Fibroblast of mammary gland (primary cell): ENCODE data around the gene NEK1.

ENCODE experiments used
- DNase-seq: peaks from one replicate; pipeline ENCODE4 v3.0.0-alpha.2; 2010; ENCODE audit warnings: low read depth
- H3K4me3 ChIP-seq: 2 replicates; pipeline ENCODE4 v1.5.1; 2011; ENCODE audit warnings: low read depth, mild to moderate bottlenecking, low read length, moderate library complexity; ENCODE audit not compliant: control insufficient read depth
- TF ChIP-seq, protein P1 (sequence below): conservative IDR thresholded peaks from 2 replicates; pipeline ENCODE4 v1.5.1; 2011; ENCODE audit warnings: low read depth, low read length, inconsistent platforms; ENCODE audit not compliant: control insufficient read depth, insufficient read depth

NEK1 gene

DNA sequence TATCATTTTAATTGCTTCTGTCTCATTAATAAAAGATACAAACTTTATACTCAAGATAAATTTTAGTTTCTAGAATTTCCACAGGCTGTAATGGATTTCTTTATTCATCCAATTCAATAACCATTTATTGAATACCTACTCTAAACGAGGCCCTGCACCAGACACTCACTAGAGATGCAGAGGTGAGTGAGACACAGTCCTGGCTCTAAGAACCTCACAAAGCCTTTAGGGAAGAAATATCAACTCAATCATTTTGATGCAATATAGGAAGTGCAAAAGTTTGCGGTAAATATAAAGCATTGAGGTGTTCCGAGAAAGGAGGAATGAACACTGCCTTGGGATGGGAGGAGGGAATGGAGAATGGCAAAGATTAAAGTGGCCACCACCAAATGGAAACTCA is 260.0 kb downstream of the NEK1 start:
- TF ChIP-seq, protein P1, sequence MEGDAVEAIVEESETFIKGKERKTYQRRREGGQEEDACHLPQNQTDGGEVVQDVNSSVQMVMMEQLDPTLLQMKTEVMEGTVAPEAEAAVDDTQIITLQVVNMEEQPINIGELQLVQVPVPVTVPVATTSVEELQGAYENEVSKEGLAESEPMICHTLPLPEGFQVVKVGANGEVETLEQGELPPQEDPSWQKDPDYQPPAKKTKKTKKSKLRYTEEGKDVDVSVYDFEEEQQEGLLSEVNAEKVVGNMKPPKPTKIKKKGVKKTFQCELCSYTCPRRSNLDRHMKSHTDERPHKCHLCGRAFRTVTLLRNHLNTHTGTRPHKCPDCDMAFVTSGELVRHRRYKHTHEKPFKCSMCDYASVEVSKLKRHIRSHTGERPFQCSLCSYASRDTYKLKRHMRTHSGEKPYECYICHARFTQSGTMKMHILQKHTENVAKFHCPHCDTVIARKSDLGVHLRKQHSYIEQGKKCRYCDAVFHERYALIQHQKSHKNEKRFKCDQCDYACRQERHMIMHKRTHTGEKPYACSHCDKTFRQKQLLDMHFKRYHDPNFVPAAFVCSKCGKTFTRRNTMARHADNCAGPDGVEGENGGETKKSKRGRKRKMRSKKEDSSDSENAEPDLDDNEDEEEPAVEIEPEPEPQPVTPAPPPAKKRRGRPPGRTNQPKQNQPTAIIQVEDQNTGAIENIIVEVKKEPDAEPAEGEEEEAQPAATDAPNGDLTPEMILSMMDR: no peak
- DNase-seq: no peak

DNA sequence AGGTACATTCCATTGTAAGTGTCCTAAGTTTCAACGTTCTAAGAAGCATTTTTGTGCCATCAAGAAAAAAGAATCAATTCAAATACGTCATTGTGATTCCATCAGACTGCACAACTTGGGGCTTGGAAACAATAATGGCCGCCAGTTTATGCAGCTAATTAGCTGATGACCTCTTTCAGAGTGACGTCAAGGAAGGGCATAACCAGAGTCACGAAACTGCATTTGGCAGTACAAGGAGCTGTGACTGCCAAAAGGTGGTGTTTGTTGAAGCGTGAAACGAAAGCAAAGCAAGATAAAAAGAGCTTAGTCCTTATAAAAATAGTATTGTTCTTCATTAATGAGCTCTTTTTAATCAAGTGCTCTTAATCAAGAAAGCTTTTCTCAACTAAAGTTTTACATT is 260.5 kb downstream of the NEK1 start:
- H3K4me3 ChIP-seq: no peak overlapping the region
- TF ChIP-seq, protein P1: no peak
- peak; percentile 56 for DNase-seq

More for the DNA sequence above, 260.0 kb downstream of the NEK1 start:
- H3K4me3 ChIP-seq: no peak overlapping the region

DNA sequence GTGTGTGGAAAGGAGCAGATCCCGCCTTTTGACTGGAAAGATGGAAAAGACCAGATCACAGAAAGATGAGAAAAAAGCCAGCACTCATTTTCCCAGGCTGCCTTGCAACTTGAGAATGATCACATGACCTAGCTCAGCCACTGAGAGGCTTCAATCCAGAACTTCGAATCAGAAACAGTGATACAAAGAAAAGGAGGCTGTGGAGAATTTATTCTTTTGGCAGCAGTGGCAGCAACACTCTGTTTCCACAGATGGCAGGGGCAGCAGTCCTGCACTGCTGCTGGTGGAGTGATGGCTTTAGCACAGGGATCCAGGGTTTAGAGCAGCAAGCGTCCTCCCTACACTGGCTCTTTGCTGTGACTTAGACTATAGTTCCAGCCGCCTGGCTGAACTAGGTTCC is 263.8 kb downstream of the NEK1 start:
- TF ChIP-seq, protein P1: no peak

DNA sequence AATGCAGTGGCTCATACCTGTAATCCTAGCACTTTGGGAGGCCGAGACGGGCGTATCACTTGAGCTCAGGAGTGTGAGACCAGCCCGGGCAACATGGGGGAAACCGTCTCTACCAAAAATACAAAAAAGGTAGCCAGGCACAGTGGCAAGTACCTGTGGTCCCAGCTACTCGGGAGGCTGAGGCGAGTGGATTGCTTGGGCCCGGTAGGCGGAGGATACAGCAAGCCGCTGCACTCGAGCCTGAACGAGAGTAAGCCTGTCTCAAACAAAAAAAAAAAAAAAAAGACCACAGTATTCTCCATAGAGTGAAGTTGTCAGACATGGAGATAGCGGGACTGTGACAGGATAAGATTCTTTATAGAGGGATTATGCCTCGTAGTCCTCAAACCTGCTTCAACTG is 265.5 kb downstream of the NEK1 start:
- no peak overlapping the region for H3K4me3 ChIP-seq
- DNase-seq: no peak
- TF ChIP-seq, protein P1: no peak

More for the DNA sequence above, 263.8 kb downstream of the NEK1 start:
- H3K4me3 ChIP-seq: no peak overlapping the region
- DNase-seq: no peak

DNA sequence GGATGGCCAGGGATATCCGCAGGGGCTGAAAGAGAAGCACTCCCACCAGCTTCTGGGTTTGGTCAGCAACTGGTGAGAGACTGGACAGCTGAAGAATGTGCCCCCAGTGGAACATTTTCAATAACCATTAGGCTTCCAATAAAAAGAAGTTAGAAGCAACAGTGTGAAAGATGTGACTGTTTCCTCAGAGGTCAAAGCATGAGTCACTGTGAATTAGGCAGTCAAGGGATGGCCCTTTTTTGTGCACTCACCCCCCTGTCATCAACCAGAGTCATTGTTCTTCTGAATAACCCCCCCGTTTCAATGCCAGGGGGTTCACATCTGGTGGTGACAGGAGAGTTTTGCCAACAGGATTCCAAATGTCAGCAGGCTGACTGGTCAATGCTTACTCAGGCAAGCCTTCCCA is 267.1 kb downstream of the NEK1 start:
- TF ChIP-seq, protein P1: no peak
- no peak overlapping the region for H3K4me3 ChIP-seq
- peak; percentile 96 for DNase-seq
